HG02885 (cell line): ENCODE data around the gene TMEM30A.

Experiments
- ATAC-seq: cut with Tn5 transposase; IDR thresholded peaks from one replicate; pipeline ENCODE4 v1.9.1; 2021; ENCODE audit warnings: mild to moderate bottlenecking; ENCODE audit not compliant: unreplicated experiment, poor library complexity

The TMEM30A gene

GRCh38 chr6:75268121-75268987 is 16.2 kb downstream of the TMEM30A start:
- no peak for ATAC-seq

- ATAC-seq = no peak
Measured at GRCh38 chr6:75267461-75267860, 17.1 kb downstream of the TMEM30A start.

- ATAC-seq = peak; percentile 82
Measured at GRCh38 chr6:75266716-75267291, 17.8 kb downstream of the TMEM30A start.

- ATAC-seq = no peak
Measured at GRCh38 chr6:75263401-75263750, 21.2 kb downstream of the TMEM30A start.

- no peak for ATAC-seq
Measured at GRCh38 chr6:75262716-75263400, 21.7 kb downstream of the TMEM30A start.

- no peak for ATAC-seq
Measured at GRCh38 chr6:75261299-75261698, 23.3 kb downstream of the TMEM30A start.

GRCh38 chr6:75257343-75258087 is 27.1 kb downstream of the TMEM30A start:
- ATAC-seq = no peak

- no peak for ATAC-seq
Measured at GRCh38 chr6:75250552-75250951, 34.0 kb downstream of the TMEM30A start.

- no peak for ATAC-seq
Measured at GRCh38 chr6:75249837-75250236, 34.8 kb downstream of the TMEM30A start.

- no peak for ATAC-seq
Measured at GRCh38 chr6:75246386-75246785, 38.2 kb downstream of the TMEM30A start.

- ATAC-seq = no peak
Measured at GRCh38 chr6:75244063-75244584, 40.5 kb downstream of the TMEM30A start.

- ATAC-seq = peak; percentile 92
Measured at GRCh38 chr6:75243333-75244062, 41.1 kb downstream of the TMEM30A start, which contains the start of gene COX7A2. Gene COX7A2 (minus strand): TSS chr6:75243801. CDS start chr6:75243734, 67 bp downstream.

- ATAC-seq = no peak
Measured at GRCh38 chr6:75236630-75237029, 48.0 kb downstream of the TMEM30A start.

GRCh38 chr6:75235271-75235670 is 49.3 kb downstream of the TMEM30A start:
- ATAC-seq = no peak

- ATAC-seq = no peak
Measured at GRCh38 chr6:75234126-75234865, 50.3 kb downstream of the TMEM30A start.

GRCh38 chr6:75233092-75233615 is 51.4 kb downstream of the TMEM30A start:
- ATAC-seq = no peak

GRCh38 chr6:75230484-75231325 is 53.9 kb downstream of the TMEM30A start:
- ATAC-seq = no peak
